Measurements from ENCODE around the gene PARP3.
"Not testable (repeated sequence)": the region's sequence is repeated elsewhere in the genome, so short reads cannot be mapped to it uniquely, and the experiment has no call there.

Gene PARP3

GRCh38 chr3:51941798-51942602 is at the start of gene PARP3, which contains the start of gene RRP9:
Gene PARP3, plus strand, starts transcription at chr3:51942363. Its CDS starts 993 bp downstream, at chr3:51943356.
Gene RRP9, minus strand, starts transcription at chr3:51941904. Its CDS starts 37 bp downstream, at chr3:51941867.
- DNase-seq: peak; percentile 99

- no peak for DNase-seq
Measured at GRCh38 chr3:51894391-51894790, 47.8 kb upstream of the PARP3 start.

- DNase-seq: no peak
Measured at GRCh38 chr3:51894939-51895338, 47.2 kb upstream of the PARP3 start.

- DNase-seq: no peak
Measured at GRCh38 chr3:51896607-51897305, 45.4 kb upstream of the PARP3 start.

GRCh38 chr3:51897391-51897790 is 44.8 kb upstream of the PARP3 start:
- no peak for DNase-seq

- DNase-seq: not testable (repeated sequence)
Measured at GRCh38 chr3:51900043-51900442, 42.1 kb upstream of the PARP3 start.

GRCh38 chr3:51902361-51902760 is 39.8 kb upstream of the PARP3 start:
- DNase-seq: not testable (repeated sequence)

- no peak for DNase-seq
Measured at GRCh38 chr3:51904034-51904823, 37.9 kb upstream of the PARP3 start.

GRCh38 chr3:51908026-51908425 is 34.1 kb upstream of the PARP3 start:
- no peak for DNase-seq

GRCh38 chr3:51916418-51916817 is 25.7 kb upstream of the PARP3 start:
- no peak for DNase-seq

- DNase-seq: no peak
Measured at GRCh38 chr3:51921081-51921578, 21.0 kb upstream of the PARP3 start.

- DNase-seq: no peak
Measured at GRCh38 chr3:51927061-51927977, 14.8 kb upstream of the PARP3 start.

- DNase-seq: no peak
Measured at GRCh38 chr3:51928438-51928837, 13.7 kb upstream of the PARP3 start.

- DNase-seq: not testable (repeated sequence)
Measured at GRCh38 chr3:51928981-51929380, 13.2 kb upstream of the PARP3 start.

GRCh38 chr3:51929420-51930003 is 12.7 kb upstream of the PARP3 start:
- DNase-seq: no peak

- no peak for DNase-seq
Measured at GRCh38 chr3:51930439-51930838, 11.7 kb upstream of the PARP3 start.

- DNase-seq: no peak
Measured at GRCh38 chr3:51931756-51932155, 10.4 kb upstream of the PARP3 start.

GRCh38 chr3:51932471-51933370 is 9.4 kb upstream of the PARP3 start:
- DNase-seq: no peak

GRCh38 chr3:51933471-51934138 is 8.6 kb upstream of the PARP3 start:
- no peak for DNase-seq
